Astrocyte (in vitro differentiated cells and primary cell): ENCODE results near the gene EPS8L1. TPM values are rescaled to one million over a fixed set of nuclear protein-coding genes. Genes with fewer than 3 reads are reported as not detected.

Source experiments
- DNase-seq: peaks from one replicate; pipeline ENCODE4 v3.0.0-alpha.2; 2010; ENCODE audit warnings: low read depth
- FAIRE-seq: peaks from 2 replicates; lab custom pipeline; 2011; peaks lifted over from hg19 to GRCh38; lab: Jason Lieb, UNC
- H2AFZ ChIP-seq: 2 replicates; pipeline ENCODE4 v1.6.0; 2012; ENCODE audit warnings: low read depth, low read length, inconsistent platforms
- H3K27ac ChIP-seq: 2 replicates; pipeline ENCODE4 v1.5.1; 2011; ENCODE audit warnings: low read depth, low read length, inconsistent platforms
- H3K27me3 ChIP-seq: 2 replicates; pipeline ENCODE4 v1.6.0; 2011; ENCODE audit warnings: low read length, inconsistent platforms; ENCODE audit not compliant: insufficient read depth
- H3K36me3 ChIP-seq: 2 replicates; pipeline ENCODE4 v1.5.1; 2011; ENCODE audit warnings: low read length, inconsistent platforms; ENCODE audit not compliant: insufficient read depth
- H3K4me1 ChIP-seq: 2 replicates; pipeline ENCODE4 v1.5.1; 2011; ENCODE audit warnings: low read length, inconsistent platforms; ENCODE audit not compliant: insufficient read depth
- H3K4me2 ChIP-seq: 2 replicates; pipeline ENCODE4 v1.6.0; 2012; ENCODE audit warnings: low read length, inconsistent platforms
- H3K4me3 ChIP-seq: 2 replicates; pipeline ENCODE4 v1.5.1; 2011; ENCODE audit warnings: low read depth, mild to moderate bottlenecking, low read length, inconsistent platforms; ENCODE audit not compliant: insufficient read depth
- H3K79me2 ChIP-seq: 2 replicates; pipeline ENCODE4 v1.6.0; 2012; ENCODE audit warnings: mild to moderate bottlenecking, low read length, inconsistent platforms; ENCODE audit not compliant: insufficient read depth
- H3K9ac ChIP-seq: 2 replicates; pipeline ENCODE4 v1.6.0; 2012; ENCODE audit warnings: mild to moderate bottlenecking, low read length, inconsistent platforms
- H3K9me3 ChIP-seq: 2 replicates; pipeline ENCODE4 v1.5.1; 2012; ENCODE audit warnings: low read depth, mild to moderate bottlenecking, low read length, inconsistent platforms; ENCODE audit not compliant: insufficient read depth
- H4K20me1 ChIP-seq: 2 replicates; pipeline ENCODE4 v1.6.0; 2012; ENCODE audit warnings: low read length, inconsistent platforms; ENCODE audit not compliant: insufficient read depth
- H3K27ac Mint-ChIP-seq: one replicate; pipeline ENCODE4 v1.8.0; 2021; ENCODE audit warnings: mild to moderate bottlenecking, mixed read lengths; ENCODE audit not compliant: unreplicated experiment
- H3K27me3 Mint-ChIP-seq: one replicate; pipeline ENCODE4 v1.8.0; 2021; ENCODE audit warnings: low read depth, mixed read lengths; ENCODE audit not compliant: unreplicated experiment
- H3K36me3 Mint-ChIP-seq: one replicate; pipeline ENCODE4 v1.8.0; 2021; ENCODE audit warnings: low read depth, mixed read lengths; ENCODE audit not compliant: unreplicated experiment
- H3K4me1 Mint-ChIP-seq: one replicate; pipeline ENCODE4 v1.8.0; 2021; ENCODE audit warnings: low read depth, mixed read lengths; ENCODE audit not compliant: unreplicated experiment
- H3K4me3 Mint-ChIP-seq: one replicate; pipeline ENCODE4 v1.8.0; 2021; ENCODE audit warnings: mild to moderate bottlenecking, moderate library complexity, mixed read lengths; ENCODE audit not compliant: unreplicated experiment
- H3K9me3 Mint-ChIP-seq: one replicate; pipeline ENCODE4 v1.8.0; 2021; ENCODE audit warnings: mild to moderate bottlenecking, mixed read lengths; ENCODE audit not compliant: unreplicated experiment
- EZH2 ChIP-seq: IDR thresholded peaks from 2 replicates; pipeline ENCODE4 v1.6.1; 2012; ENCODE audit warnings: mild to moderate bottlenecking, low read length, inconsistent platforms; ENCODE audit not compliant: insufficient read depth
- total RNA-seq: library from RNA; stranded (reverse); gene quantifications from 2 replicates; pipeline ENCODE4 v1.2.1, GENCODE V29; 2021
- TF ChIP-seq, protein P1 (sequence below): IDR thresholded peaks from 2 replicates; pipeline ENCODE4 v1.5.1; 2011; ENCODE audit warnings: low read depth, mild to moderate bottlenecking, inconsistent platforms, low read length, moderate library complexity; ENCODE audit not compliant: insufficient read depth

The EPS8L1 gene
- total RNA-seq, 1 donor from 2014 or later = 9.2 TPM

DNA sequence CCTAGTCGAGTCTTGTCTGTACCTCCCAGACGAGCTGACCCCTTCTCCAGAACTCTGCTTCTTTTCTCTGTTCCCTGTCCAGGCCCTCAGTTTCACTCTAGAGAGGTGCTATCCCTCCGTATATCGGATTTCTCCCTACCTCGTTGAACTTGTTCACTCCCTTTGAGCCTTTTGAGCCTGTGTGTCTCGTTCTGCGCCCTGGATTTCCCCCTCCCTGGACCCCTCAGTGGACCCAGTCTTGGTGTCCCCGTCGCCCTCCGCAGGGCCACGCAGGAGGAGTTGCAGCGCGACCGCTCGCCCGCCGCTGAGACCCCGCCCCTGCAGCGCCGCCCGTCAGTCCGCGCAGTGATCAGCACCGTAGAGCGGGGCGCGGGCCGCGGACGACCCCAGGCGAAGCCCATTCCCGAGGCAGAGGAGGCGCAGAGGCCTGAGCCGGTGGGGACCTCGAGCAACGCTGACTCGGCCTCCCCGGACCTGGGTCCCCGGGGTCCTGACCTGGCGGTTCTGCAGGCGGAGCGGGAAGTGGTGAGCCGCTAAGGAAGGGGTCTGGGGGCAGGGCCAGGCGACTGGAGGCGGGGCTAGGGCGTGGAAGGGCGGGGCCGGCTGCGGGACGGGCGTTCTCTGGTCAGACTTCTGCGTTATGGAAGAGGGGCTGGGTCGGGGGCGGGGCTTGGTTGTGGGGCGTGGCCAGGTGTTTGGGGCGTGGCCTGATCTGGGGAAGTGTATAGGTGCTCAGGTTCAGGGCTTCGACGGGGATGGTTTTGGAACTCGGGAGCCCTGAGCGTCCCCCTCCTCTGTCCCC, 5.5 kb downstream of the EPS8L1 start:
- Mint-ChIP-seq H3K27ac (no peak overlapping the region), H3K9me3 (peaks cover 2% of the 10 kb centered on the region), H3K27me3 (peaks cover 55% of the 10 kb centered on the region), H3K36me3 (peaks cover 4% of the 10 kb centered on the region), H3K4me3 (peak overlapping the region; percentile 74), H3K4me1 (peaks cover 2% of the 10 kb centered on the region)
- FAIRE-seq (no peak), DNase-seq (peak; percentile 12)
- Histone ChIP-seq H4K20me1 (peaks cover 9% of the 10 kb centered on the region), H3K4me1 (peaks cover 11% of the 10 kb centered on the region), H3K9ac (no peak overlapping the region), H3K36me3 (no peaks in the 10 kb centered on the region), H3K9me3 (peaks cover 4% of the 10 kb centered on the region), H3K27me3 (peaks cover 60% of the 10 kb centered on the region), H3K27ac (no peak overlapping the region), H3K4me3 (peak overlapping the region; percentile 48), H2AFZ (peak overlapping the region; percentile 72), H3K4me2 (peak overlapping the region; percentile 86), H3K79me2 (no peaks in the 10 kb centered on the region)
- TF ChIP-seq EZH2 = peak; percentile 8
- TF ChIP-seq, protein P1, sequence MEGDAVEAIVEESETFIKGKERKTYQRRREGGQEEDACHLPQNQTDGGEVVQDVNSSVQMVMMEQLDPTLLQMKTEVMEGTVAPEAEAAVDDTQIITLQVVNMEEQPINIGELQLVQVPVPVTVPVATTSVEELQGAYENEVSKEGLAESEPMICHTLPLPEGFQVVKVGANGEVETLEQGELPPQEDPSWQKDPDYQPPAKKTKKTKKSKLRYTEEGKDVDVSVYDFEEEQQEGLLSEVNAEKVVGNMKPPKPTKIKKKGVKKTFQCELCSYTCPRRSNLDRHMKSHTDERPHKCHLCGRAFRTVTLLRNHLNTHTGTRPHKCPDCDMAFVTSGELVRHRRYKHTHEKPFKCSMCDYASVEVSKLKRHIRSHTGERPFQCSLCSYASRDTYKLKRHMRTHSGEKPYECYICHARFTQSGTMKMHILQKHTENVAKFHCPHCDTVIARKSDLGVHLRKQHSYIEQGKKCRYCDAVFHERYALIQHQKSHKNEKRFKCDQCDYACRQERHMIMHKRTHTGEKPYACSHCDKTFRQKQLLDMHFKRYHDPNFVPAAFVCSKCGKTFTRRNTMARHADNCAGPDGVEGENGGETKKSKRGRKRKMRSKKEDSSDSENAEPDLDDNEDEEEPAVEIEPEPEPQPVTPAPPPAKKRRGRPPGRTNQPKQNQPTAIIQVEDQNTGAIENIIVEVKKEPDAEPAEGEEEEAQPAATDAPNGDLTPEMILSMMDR = no peak

DNA sequence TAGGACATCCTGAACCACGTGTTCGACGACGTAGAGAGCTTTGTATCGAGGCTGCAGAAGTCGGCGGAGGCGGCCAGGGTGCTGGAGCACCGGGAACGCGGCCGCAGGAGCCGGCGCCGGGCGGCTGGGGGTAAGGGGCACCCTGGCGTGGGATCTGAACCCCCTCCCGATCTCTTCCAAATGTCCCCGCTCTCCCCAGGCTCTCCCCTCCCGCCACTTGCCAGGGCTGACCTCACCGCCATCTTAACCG, 6.0 kb downstream of the EPS8L1 start:
- Mint-ChIP-seq H3K4me3 (no peak overlapping the region), H3K27ac (no peak overlapping the region), H3K9me3 (peaks cover 2% of the 10 kb centered on the region), H3K4me1 (peaks cover 2% of the 10 kb centered on the region), H3K36me3 (peaks cover 4% of the 10 kb centered on the region), H3K27me3 (peaks cover 52% of the 10 kb centered on the region)
- H3K4me3 ChIP-seq = no peak overlapping the region
- FAIRE-seq (no peak), DNase-seq (no peak)
- peaks cover 9% of the 10 kb centered on the region for H4K20me1 ChIP-seq
- no peaks in the 10 kb centered on the region for H3K79me2 ChIP-seq
- no peak for TF ChIP-seq EZH2
- TF ChIP-seq, protein P1 = no peak
- H3K4me2 ChIP-seq = peak overlapping the region; percentile 86
- no peak overlapping the region for H3K27ac ChIP-seq
- H3K4me1 ChIP-seq = peaks cover 14% of the 10 kb centered on the region
- peak overlapping the region; percentile 26 for H2AFZ ChIP-seq
- H3K9me3 ChIP-seq = peaks cover 4% of the 10 kb centered on the region
- no peak overlapping the region for H3K9ac ChIP-seq
- peaks cover 61% of the 10 kb centered on the region for H3K27me3 ChIP-seq
- H3K36me3 ChIP-seq = no peaks in the 10 kb centered on the region

DNA sequence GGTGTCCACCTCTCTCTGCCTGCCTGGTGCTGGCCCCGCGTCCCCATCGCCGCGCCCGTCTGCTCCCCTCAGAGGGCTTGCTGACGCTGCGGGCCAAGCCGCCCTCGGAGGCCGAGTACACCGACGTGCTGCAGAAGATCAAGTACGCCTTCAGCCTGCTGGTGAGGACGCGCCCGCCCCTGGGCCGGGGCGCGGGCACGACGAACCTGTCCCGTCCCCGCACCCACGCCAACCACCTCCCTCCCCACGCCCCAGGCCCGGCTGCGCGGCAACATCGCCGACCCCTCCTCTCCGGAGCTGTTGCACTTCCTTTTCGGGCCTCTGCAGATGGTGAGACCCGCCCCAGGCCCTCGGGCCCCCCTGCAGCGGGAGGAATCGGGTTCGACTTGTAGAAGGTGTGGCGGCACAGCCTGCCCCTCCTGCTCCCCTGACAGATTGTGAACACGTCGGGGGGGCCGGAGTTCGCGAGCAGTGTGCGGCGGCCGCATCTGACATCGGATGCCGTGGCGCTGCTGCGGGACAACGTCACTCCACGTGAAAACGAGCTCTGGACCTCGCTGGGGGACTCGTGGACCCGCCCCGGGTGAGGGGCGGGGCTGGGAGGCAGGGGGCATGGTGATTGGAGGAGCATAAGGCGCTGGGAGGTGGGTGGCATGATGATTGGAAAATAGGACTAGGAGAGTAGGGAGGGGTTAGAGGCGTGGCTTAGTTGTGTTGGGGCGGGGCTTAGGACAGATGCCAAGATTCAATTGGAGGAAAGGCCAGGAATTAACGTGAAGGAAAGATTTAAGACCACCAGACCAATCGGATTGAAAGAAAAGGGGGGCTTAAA, 6.6 kb downstream of the EPS8L1 start:
- H3K27me3 Mint-ChIP-seq = peaks cover 46% of the 10 kb centered on the region
- Histone ChIP-seq H3K4me2 (peak overlapping the region; percentile 86), H3K9ac (no peak overlapping the region)

More for the DNA sequence above, 6.6 kb downstream of the EPS8L1 start:
- H3K4me1 Mint-ChIP-seq = peaks cover 2% of the 10 kb centered on the region
- peak overlapping the region; percentile 26 for H2AFZ ChIP-seq
- no peak overlapping the region for H3K27ac ChIP-seq
- peaks cover 2% of the 10 kb centered on the region for H3K36me3 Mint-ChIP-seq
- no peak for FAIRE-seq
- H3K36me3 ChIP-seq = no peaks in the 10 kb centered on the region
- no peaks in the 10 kb centered on the region for H3K79me2 ChIP-seq
- peaks cover 2% of the 10 kb centered on the region for H3K9me3 Mint-ChIP-seq
- H3K9me3 ChIP-seq = peaks cover 4% of the 10 kb centered on the region
- no peak overlapping the region for H3K4me3 ChIP-seq
- H4K20me1 ChIP-seq = peaks cover 10% of the 10 kb centered on the region
- H3K4me1 ChIP-seq = peaks cover 18% of the 10 kb centered on the region
- H3K27ac Mint-ChIP-seq = no peak overlapping the region
- H3K27me3 ChIP-seq = peaks cover 57% of the 10 kb centered on the region
- peak overlapping the region; percentile 35 for H3K4me3 Mint-ChIP-seq
- no peak for DNase-seq
- peak; percentile 92 for TF ChIP-seq EZH2
- TF ChIP-seq, protein P1 = no peak
